Measurements from ENCODE around the gene AQP12A.

Gene AQP12A

GRCh38 chr2:240662681-240663080 lies 29.0 kb upstream of the AQP12A start:
- no peak for DNase-seq (ENCODE audit: low read depth)
- no peak overlapping the region for H3K4me3 ChIP-seq (ENCODE audit: low read length)
- TF ChIP-seq, protein P1, sequence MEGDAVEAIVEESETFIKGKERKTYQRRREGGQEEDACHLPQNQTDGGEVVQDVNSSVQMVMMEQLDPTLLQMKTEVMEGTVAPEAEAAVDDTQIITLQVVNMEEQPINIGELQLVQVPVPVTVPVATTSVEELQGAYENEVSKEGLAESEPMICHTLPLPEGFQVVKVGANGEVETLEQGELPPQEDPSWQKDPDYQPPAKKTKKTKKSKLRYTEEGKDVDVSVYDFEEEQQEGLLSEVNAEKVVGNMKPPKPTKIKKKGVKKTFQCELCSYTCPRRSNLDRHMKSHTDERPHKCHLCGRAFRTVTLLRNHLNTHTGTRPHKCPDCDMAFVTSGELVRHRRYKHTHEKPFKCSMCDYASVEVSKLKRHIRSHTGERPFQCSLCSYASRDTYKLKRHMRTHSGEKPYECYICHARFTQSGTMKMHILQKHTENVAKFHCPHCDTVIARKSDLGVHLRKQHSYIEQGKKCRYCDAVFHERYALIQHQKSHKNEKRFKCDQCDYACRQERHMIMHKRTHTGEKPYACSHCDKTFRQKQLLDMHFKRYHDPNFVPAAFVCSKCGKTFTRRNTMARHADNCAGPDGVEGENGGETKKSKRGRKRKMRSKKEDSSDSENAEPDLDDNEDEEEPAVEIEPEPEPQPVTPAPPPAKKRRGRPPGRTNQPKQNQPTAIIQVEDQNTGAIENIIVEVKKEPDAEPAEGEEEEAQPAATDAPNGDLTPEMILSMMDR (IDR thresholded peaks at IDR 0.05; ENCODE audit: insufficient read depth, low read depth, low read length, missing control alignments): no peak

DNA sequence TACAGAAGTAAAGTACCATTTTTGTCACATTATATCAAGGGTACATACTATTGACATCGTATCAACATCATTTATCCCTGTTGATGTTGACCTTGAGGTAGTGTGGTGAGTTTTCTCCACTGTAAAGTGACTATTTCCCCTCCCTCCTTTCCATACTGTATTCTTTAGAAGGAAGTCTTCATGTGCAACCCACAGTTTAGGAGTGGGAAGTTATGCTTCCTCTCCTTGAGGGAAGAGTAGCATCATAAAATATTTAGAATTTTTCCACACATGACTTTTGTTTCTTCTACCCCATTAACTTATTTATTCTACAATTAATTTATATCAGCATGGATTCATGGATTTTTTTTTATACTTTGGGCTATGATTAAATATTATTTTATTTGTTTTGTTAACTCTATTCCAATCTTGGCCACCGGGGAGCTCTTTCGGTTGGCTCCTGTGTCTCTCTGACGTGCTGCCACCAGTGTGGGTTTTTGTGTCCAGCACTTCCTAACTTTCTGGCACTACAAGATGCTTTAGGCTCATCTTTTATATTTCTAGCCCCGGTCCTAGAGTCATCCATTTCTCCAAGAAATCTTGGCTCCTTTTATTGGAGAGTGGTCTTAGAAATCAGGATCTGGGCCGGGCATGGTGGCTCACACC lies 28.0 kb upstream of the AQP12A start:
- TF ChIP-seq, protein P1 (IDR thresholded peaks at IDR 0.05; ENCODE audit: insufficient read depth, low read depth, low read length, missing control alignments): no peak
- no peak for DNase-seq (ENCODE audit: low read depth)
- no peak overlapping the region for H3K4me3 ChIP-seq (ENCODE audit: low read length)

- no peak for DNase-seq (ENCODE audit: low read depth)
- TF ChIP-seq, protein P1 (IDR thresholded peaks at IDR 0.05; ENCODE audit: insufficient read depth, low read depth, low read length, missing control alignments): no peak
- H3K4me3 ChIP-seq (ENCODE audit: low read length): no peak overlapping the region
These were observed 27.0 kb upstream of the AQP12A start for GRCh38 chr2:240664622-240665021.

DNA sequence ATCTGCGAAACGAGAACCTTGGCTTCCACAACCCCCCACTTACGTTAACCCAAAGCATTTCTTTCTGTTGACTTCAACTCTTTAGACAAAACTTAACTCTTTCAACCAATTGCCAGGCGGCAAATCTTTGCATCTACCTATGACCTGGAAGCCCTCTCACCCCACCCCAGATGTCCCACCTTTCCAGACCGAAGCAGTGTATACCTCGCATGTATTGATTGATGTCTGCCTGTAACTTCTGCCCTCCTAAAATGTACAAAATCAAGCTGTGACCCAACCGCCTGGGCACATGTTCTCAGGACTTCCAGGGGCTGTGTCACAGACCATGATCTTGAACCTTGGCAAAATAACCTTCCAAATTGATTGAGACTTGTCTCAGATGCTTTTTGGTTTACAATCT lies 21.3 kb upstream of the AQP12A start:
- H3K4me3 ChIP-seq (ENCODE audit: low read length): no peak overlapping the region
- TF ChIP-seq, protein P1 (IDR thresholded peaks at IDR 0.05; ENCODE audit: insufficient read depth, low read depth, low read length, missing control alignments): no peak
- DNase-seq (ENCODE audit: low read depth): no peak

- H3K4me3 ChIP-seq (ENCODE audit: low read length): no peak overlapping the region
- TF ChIP-seq, protein P1 (IDR thresholded peaks at IDR 0.05; ENCODE audit: insufficient read depth, low read depth, low read length, missing control alignments): no peak
- no peak for DNase-seq (ENCODE audit: low read depth)
These were observed 20.7 kb upstream of the AQP12A start for GRCh38 chr2:240670950-240671349.

DNA sequence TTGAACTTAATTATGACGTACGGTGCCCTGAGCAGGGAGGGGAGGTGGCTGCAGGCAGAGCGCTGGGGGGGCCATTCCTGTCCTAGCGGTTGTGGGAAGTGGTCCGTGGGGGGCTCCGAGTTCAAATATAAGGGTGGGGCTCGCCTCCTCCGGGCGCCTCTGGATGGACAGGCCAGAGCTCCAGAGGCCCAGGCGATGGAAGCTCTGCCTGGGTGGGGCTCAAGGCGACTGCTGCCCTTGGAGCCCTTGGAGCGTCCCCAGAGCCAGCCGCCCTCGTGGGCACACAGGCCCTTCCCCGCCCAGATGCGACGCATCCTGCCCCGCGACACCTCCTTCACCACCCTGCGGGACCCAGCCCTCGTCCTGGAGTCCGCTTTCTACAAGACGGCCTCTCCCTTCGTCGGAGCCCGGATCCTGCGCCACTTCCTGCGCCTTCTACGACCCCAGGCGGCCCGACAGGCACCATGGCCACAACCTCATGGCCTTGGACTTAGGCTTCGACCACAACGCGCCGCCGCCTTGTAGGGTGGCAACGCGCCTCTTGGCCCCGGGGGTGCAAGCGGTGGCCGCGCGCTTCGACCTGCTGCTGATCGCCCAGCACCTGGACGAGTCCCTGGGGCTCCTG lies 19.5 kb upstream of the AQP12A start:
- no peak overlapping the region for H3K4me3 ChIP-seq (ENCODE audit: low read length)
- DNase-seq (ENCODE audit: low read depth): no peak
- TF ChIP-seq, protein P1 (IDR thresholded peaks at IDR 0.05; ENCODE audit: insufficient read depth, low read depth, low read length, missing control alignments): no peak

Measured in epithelial cell of esophagus (primary cell).